ENCODE results near the gene KIFAP3.

DNA sequence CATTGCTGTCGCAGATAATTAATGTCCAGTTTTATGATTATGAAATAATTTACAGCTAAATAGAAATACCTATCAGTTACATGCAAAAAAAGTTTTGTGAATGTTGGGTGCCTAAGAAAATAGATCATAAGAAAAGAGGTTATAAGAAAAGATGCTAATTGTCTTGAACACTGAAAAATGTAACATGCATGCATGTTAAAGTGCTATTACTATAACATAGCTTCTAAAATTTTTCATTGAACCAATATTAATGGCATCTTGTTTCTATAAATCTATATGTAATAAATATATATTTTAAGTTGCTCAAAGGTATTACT lies 145.3 kb downstream of the KIFAP3 start:
- TF ChIP-seq, protein P1, sequence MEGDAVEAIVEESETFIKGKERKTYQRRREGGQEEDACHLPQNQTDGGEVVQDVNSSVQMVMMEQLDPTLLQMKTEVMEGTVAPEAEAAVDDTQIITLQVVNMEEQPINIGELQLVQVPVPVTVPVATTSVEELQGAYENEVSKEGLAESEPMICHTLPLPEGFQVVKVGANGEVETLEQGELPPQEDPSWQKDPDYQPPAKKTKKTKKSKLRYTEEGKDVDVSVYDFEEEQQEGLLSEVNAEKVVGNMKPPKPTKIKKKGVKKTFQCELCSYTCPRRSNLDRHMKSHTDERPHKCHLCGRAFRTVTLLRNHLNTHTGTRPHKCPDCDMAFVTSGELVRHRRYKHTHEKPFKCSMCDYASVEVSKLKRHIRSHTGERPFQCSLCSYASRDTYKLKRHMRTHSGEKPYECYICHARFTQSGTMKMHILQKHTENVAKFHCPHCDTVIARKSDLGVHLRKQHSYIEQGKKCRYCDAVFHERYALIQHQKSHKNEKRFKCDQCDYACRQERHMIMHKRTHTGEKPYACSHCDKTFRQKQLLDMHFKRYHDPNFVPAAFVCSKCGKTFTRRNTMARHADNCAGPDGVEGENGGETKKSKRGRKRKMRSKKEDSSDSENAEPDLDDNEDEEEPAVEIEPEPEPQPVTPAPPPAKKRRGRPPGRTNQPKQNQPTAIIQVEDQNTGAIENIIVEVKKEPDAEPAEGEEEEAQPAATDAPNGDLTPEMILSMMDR (IDR thresholded peaks at IDR 0.05), result no peak
- TF ChIP-seq EZH2 (IDR thresholded peaks at IDR 0.05) (no peak), EZH2phosphoT487 (IDR thresholded peaks at IDR 0.05) (no peak)

All from neural progenitor cell (in vitro differentiated cells).